BLaER1 treated with 17β-estradiol and CSF1 and Interleukin-3, amounts not matched to agents 10 nM and 100 nM (cell line): ENCODE measurements around the gene CLEC16A.

Source experiments
- H3K27ac ChIP-seq, 11 experiments: shearing (Covaris generic); formaldehyde crosslinking; 2 replicates each; pipeline ENCODE4 v1.8.1; 2022
- H3K27me3 ChIP-seq, 11 experiments: shearing (Covaris generic); formaldehyde crosslinking; 2 replicates each; pipeline ENCODE4 v1.8.1; 2022
- H3K36me3 ChIP-seq, 11 experiments: shearing (Covaris generic); formaldehyde crosslinking; 2 replicates each; pipeline ENCODE4 v1.8.1; 2022
- H3K4me1 ChIP-seq, 10 experiments: shearing (Covaris generic); formaldehyde crosslinking; 2 replicates each; pipeline ENCODE4 v1.8.1; 2022
- H3K4me2 ChIP-seq, 11 experiments: shearing (Covaris generic); formaldehyde crosslinking; 2 replicates each; pipeline ENCODE4 v1.8.1; 2022
- H3K4me3 ChIP-seq, 10 experiments: shearing (Covaris generic); formaldehyde crosslinking; 2 replicates each; pipeline ENCODE4 v1.8.1; 2022
- H3K9ac ChIP-seq, 11 experiments: shearing (Covaris generic); formaldehyde crosslinking; 2 replicates each; pipeline ENCODE4 v1.8.1; 2022
- H3K9me3 ChIP-seq, 11 experiments: shearing (Covaris generic); formaldehyde crosslinking; replicated peaks in 1 of 11; 2 replicates each; pipeline ENCODE4 v1.8.1; 2022
- H4K20me1 ChIP-seq, 11 experiments: shearing (Covaris generic); formaldehyde crosslinking; 2 replicates each; pipeline ENCODE4 v1.8.1; 2022
- Cebpa-rat ChIP-seq, 11 experiments: shearing (Covaris generic); IDR thresholded peaks; 2 replicates each; pipeline ENCODE4 v1.8.1; 2022

CLEC16A gene

GRCh38 chr16:10945065-10945787 is 862 bp downstream of the CLEC16A start:
- H3K4me3 ChIP-seq: peak overlapping the region; percentile 68 to 95 (median 88)
- peaks cover 18 to 69% (median 58%) of the 10 kb centered on the region in 11 experiments for H4K20me1 ChIP-seq
- H3K4me2 ChIP-seq: peak overlapping the region; percentile 78 to 99 (median 90)
- TF ChIP-seq Cebpa-rat (IDR thresholded peaks at IDR 0.05): no peak
- peak overlapping the region; percentile 64 to 85 (median 79) for H3K27ac ChIP-seq
- H3K9me3 ChIP-seq: no peaks in the 10 kb centered on the region
- H3K4me1 ChIP-seq: peaks cover 66 to 82% (median 76%) of the 10 kb centered on the region in 10 experiments
- peak overlapping the region; percentile 78 to 92 (median 87) for H3K9ac ChIP-seq
- H3K36me3 ChIP-seq: no peaks in the 10 kb centered on the region
- no peaks in the 10 kb centered on the region for H3K27me3 ChIP-seq

GRCh38 chr16:10946308-10946707 is 1.9 kb downstream of the CLEC16A start:
- H3K4me3 ChIP-seq: 0 out of 20 replicates have a peak overlapping the region, but pooled peaks of 3 of the 10 experiments have one; percentile 15 to 95 (median 92)
- TF ChIP-seq Cebpa-rat (IDR thresholded peaks at IDR 0.05): no peak
- peaks cover 61 to 77% (median 73%) of the 10 kb centered on the region in 10 experiments for H3K4me1 ChIP-seq
- H3K9me3 ChIP-seq: no peaks in the 10 kb centered on the region
- H3K27ac ChIP-seq: no peak overlapping the region
- H4K20me1 ChIP-seq: peaks cover 9 to 69% (median 56%) of the 10 kb centered on the region in 11 experiments; a peak in 20 of 22 replicates
- peak overlapping the region; percentile 78 to 99 (median 90) for H3K4me2 ChIP-seq
- H3K36me3 ChIP-seq: no peaks in the 10 kb centered on the region
- H3K27me3 ChIP-seq: no peaks in the 10 kb centered on the region
- H3K9ac ChIP-seq: peak overlapping the region in 8 of 11 experiments; percentile 7 to 92 (median 88); a peak in 8 of 22 replicates

DNA sequence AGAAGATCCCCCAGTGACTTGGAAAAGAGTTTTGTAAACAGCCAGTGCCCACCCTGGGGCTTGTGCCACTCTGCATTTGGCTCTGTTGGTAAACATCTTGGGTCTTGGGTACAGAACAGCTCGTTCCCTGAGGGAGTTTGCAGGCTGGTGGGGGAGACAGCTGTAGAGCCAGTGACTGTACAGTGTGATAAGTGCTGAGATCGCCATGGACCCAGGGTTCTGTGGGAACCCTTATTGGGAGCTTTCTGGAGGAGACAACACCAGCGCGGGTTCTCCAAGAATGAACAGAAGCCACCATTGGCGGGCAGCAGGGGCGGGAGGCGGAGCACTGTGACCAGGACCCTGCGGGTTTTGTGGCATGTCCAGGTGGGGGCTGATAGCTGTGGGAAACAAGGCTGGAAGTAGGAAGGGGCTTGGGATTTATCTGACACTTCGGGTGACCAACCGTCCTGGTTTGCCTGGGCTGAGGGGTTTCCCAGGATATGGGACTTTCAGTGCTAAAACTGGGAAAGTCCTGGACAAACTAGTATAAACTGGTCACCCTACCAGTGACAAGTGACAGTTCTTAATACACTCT is 2.9 kb downstream of the CLEC16A start:
- Histone ChIP-seq H3K4me2 (peak overlapping the region; percentile 78 to 99 (median 90); a peak in 21 of 22 replicates), H3K27me3 (no peaks in the 10 kb centered on the region), H4K20me1 (peaks cover 9 to 74% (median 61%) of the 10 kb centered on the region in 11 experiments; a peak in 19 of 22 replicates), H3K4me1 (peaks cover 61 to 76% (median 72%) of the 10 kb centered on the region in 10 experiments), H3K27ac (peak overlapping the region in 2 of 11 experiments; percentile 2 to 13; a peak in 2 of 22 replicates), H3K9ac (0 out of 22 replicates have a peak overlapping the region, but pooled peaks of 1 of the 11 experiments have one; percentile 7), H3K36me3 (no peaks in the 10 kb centered on the region), H3K9me3 (no peaks in the 10 kb centered on the region), H3K4me3 (no peak overlapping the region)
- TF ChIP-seq Cebpa-rat (IDR thresholded peaks at IDR 0.05): no peak

GRCh38 chr16:10949424-10949970 is 5.1 kb downstream of the CLEC16A start:
- peak overlapping the region in 4 of 11 experiments; percentile 16 to 46 (median 34); a peak in 5 of 22 replicates for H3K9ac ChIP-seq

DNA sequence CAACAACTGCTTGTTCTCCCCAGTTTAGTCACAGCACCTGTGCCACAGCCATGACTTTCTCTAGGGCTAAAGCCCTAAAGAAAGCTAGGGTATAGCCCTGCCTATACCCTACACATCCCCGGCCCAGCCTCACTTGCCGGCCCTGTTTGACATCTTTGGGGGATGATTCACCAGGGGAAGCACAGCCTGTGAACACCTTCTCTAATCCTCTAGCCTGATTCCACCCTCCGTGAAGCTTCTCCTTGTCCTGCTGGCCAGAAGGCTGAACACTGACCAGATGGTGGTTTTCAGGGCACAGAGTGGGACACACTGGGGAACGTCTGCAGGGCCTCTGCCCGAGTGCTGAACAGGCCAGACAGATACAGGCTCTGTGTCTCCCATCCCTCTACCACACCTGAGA is 6.0 kb downstream of the CLEC16A start:
- H3K9me3 ChIP-seq: no peaks in the 10 kb centered on the region
- H3K27ac ChIP-seq: peak overlapping the region in 4 of 11 experiments; percentile 45 to 67 (median 58); a peak in 3 of 22 replicates
- no peak overlapping the region for H3K4me3 ChIP-seq
- peak overlapping the region in 3 of 11 experiments; percentile 11 to 46 (median 34); a peak in 3 of 22 replicates for H3K9ac ChIP-seq
- H3K4me2 ChIP-seq: peak overlapping the region in 10 of 11 experiments; percentile 71 to 92 (median 78); a peak in 18 of 22 replicates
- no peaks in the 10 kb centered on the region for H3K36me3 ChIP-seq
- H4K20me1 ChIP-seq: peaks cover 20 to 95% (median 77%) of the 10 kb centered on the region in 11 experiments
- H3K4me1 ChIP-seq: peaks cover 66 to 82% (median 76%) of the 10 kb centered on the region in 10 experiments
- no peaks in the 10 kb centered on the region for H3K27me3 ChIP-seq
- no peak for TF ChIP-seq Cebpa-rat (IDR thresholded peaks at IDR 0.05)

More at GRCh38 chr16:10949424-10949970, 5.1 kb downstream of the CLEC16A start:
- H3K36me3 ChIP-seq: no peaks in the 10 kb centered on the region
- H4K20me1 ChIP-seq: peaks cover 14 to 94% (median 71%) of the 10 kb centered on the region in 11 experiments; a peak in 21 of 22 replicates
- H3K27me3 ChIP-seq: no peaks in the 10 kb centered on the region
- H3K4me1 ChIP-seq: peaks cover 61 to 78% (median 72%) of the 10 kb centered on the region in 10 experiments
- H3K9me3 ChIP-seq: no peaks in the 10 kb centered on the region
- peak overlapping the region; percentile 71 to 92 (median 80) for H3K4me2 ChIP-seq
- peak overlapping the region; percentile 10 to 67 (median 48); a peak in 16 of 22 replicates for H3K27ac ChIP-seq
- H3K4me3 ChIP-seq: 0 out of 20 replicates have a peak overlapping the region, but pooled peaks of 1 of the 10 experiments have one; percentile 4
- no peak for TF ChIP-seq Cebpa-rat (IDR thresholded peaks at IDR 0.05)

GRCh38 chr16:10951026-10951425 is 6.7 kb downstream of the CLEC16A start:
- TF ChIP-seq Cebpa-rat (IDR thresholded peaks at IDR 0.05): no peak
- H3K4me2 ChIP-seq: no peak overlapping the region

DNA sequence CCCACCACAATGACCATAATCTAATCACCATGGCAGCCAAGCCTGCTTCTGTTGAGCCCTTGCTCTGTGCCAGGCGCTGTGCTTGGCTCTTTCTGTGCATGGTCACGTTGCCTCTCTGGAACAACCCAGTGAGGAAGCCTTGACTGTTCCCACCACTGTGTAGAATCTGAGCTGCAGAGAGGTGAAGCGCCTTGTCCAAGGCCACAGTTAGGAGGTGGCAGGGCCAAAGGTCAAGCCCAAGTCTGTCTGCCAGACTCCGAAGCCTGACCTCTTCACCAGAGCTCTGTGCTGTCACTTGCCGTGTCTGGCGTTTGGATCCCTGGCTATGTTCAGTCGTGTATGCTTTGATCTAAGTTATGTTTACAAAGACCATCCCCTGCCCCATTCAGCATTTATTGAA is 10.5 kb downstream of the CLEC16A start:
- peaks cover 46 to 87% (median 71%) of the 10 kb centered on the region in 11 experiments; a peak in 21 of 22 replicates for H4K20me1 ChIP-seq
- no peak for TF ChIP-seq Cebpa-rat (IDR thresholded peaks at IDR 0.05)
- H3K4me2 ChIP-seq: peak overlapping the region; percentile 65 to 85 (median 80)
- peak overlapping the region in 2 of 11 experiments; percentile 12 to 35; a peak in 3 of 22 replicates for H3K27ac ChIP-seq
- H3K36me3 ChIP-seq: peaks cover 13 to 21% (median 19%) of the 10 kb centered on the region in 11 experiments; a peak in 19 of 22 replicates
- no peak overlapping the region for H3K4me3 ChIP-seq
- H3K9ac ChIP-seq: peak overlapping the region in 7 of 11 experiments; percentile 3 to 41 (median 25); a peak in 7 of 22 replicates
- peaks cover 54 to 70% (median 67%) of the 10 kb centered on the region in 10 experiments for H3K4me1 ChIP-seq
- no peaks in the 10 kb centered on the region for H3K27me3 ChIP-seq
- no peaks in the 10 kb centered on the region for H3K9me3 ChIP-seq

More at GRCh38 chr16:10951026-10951425, 6.7 kb downstream of the CLEC16A start:
- H3K9ac ChIP-seq: 0 out of 22 replicates have a peak overlapping the region, but pooled peaks of 1 of the 11 experiments have one; percentile 11
- H3K36me3 ChIP-seq: no peaks in the 10 kb centered on the region
- no peaks in the 10 kb centered on the region for H3K27me3 ChIP-seq
- no peaks in the 10 kb centered on the region for H3K9me3 ChIP-seq
- H3K4me3 ChIP-seq: no peak overlapping the region
- H3K4me1 ChIP-seq: peaks cover 65 to 82% (median 76%) of the 10 kb centered on the region in 10 experiments
- no peak overlapping the region for H3K27ac ChIP-seq
- peaks cover 24 to 95% (median 78%) of the 10 kb centered on the region in 11 experiments for H4K20me1 ChIP-seq

DNA sequence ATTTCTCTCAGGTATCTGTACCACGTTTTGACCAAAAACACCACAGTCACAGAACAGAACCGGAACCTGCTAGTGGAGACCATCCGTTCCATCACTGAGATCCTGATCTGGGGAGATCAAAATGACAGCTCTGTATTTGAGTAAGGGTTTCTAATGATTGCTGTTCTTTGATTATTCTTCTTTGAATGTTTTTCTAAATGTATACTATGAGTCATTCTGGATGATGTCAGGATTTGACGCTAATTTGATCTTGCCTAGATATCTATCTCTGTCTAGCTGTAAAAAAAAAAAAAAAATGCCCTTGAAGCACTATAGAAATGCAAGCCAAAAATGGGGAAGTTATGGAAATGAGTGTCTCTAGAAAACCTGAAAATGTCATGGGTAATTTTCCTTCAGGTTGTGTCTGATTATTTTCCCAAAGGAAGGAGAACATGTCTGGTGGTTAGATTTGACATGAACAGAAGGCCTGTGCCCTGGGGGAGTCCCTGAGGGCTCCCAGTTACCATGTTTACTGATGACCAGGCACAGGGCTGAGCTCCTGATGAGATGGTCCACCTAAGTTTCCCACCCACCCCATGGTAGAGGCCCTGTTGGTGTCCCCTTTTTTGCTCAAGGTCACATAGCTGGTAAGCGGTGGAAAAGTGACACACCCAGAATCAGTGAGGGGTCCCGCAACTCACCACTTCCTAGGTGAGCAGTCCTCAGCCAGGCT is 13.6 kb downstream of the CLEC16A start:
- peaks cover 29 to 49% (median 39%) of the 10 kb centered on the region in 11 experiments for H3K36me3 ChIP-seq
- H3K4me1 ChIP-seq: peaks cover 47 to 63% (median 55%) of the 10 kb centered on the region in 10 experiments
- no peaks in the 10 kb centered on the region for H3K9me3 ChIP-seq
- H3K9ac ChIP-seq: no peak overlapping the region
- H4K20me1 ChIP-seq: peaks cover 26 to 91% (median 51%) of the 10 kb centered on the region in 11 experiments; a peak in 21 of 22 replicates
- no peak overlapping the region for H3K4me3 ChIP-seq
- no peak overlapping the region for H3K27ac ChIP-seq
- no peaks in the 10 kb centered on the region for H3K27me3 ChIP-seq
- TF ChIP-seq Cebpa-rat (IDR thresholded peaks at IDR 0.05): no peak
- H3K4me2 ChIP-seq: peak overlapping the region; percentile 3 to 55 (median 21); a peak in 14 of 22 replicates
